Caki2 (cell line): ENCODE data around the gene PTPRM. TPM values are rescaled to one million over a fixed set of nuclear protein-coding genes. Genes with fewer than 3 reads are reported as not detected.

ENCODE experiments used
- DNase-seq: peaks from one replicate; pipeline ENCODE4 v3.0.0-alpha.2; 2015; ENCODE audit warnings: low read depth
- in situ Hi-C: cut with HindIII; loops from 2 replicates; pipeline ENCODE4 v1.10.0; 2016; ENCODE audit warnings: low sequenced_read_pairs, low pct_unique_long_range_greater_than_20kb, mixed read lengths
- total RNA-seq: library from RNA; depleted of rRNA; stranded (reverse); fragments of >200 nt; shearing (Covaris generic); gene quantifications from 2 replicates; pipeline ENCODE4 v1.2.3, GENCODE V29; 2014; ENCODE audit warnings: low replicate concordance

PTPRM gene
- total RNA-seq, 1 experiment from 2014 or later, result 29.1 TPM

- in situ Hi-C loops, result no loop called here
These were observed 190.1 kb downstream of the PTPRM start for GRCh38 chr18:7757175-7757574.

GRCh38 chr18:7758764-7759163 lies 191.6 kb downstream of the PTPRM start:
- no peak for DNase-seq
- in situ Hi-C loops, result no loop called here

More at GRCh38 chr18:7757175-7757574, 190.1 kb downstream of the PTPRM start:
- no peak for DNase-seq

- no peak for DNase-seq
- in situ Hi-C loops, result no loop called here
These were observed 194.1 kb downstream of the PTPRM start for GRCh38 chr18:7760967-7761948.

- in situ Hi-C loops, result no loop called here
These were observed 197.3 kb downstream of the PTPRM start for GRCh38 chr18:7764405-7764804.

GRCh38 chr18:7766346-7766745 lies 199.2 kb downstream of the PTPRM start:
- DNase-seq, result no peak
- in situ Hi-C loops, result no loop called here

More at GRCh38 chr18:7764405-7764804, 197.3 kb downstream of the PTPRM start:
- no peak for DNase-seq

GRCh38 chr18:7766817-7767216 lies 199.7 kb downstream of the PTPRM start:
- in situ Hi-C loops, result no loop called here

GRCh38 chr18:7770908-7771307 lies 203.8 kb downstream of the PTPRM start:
- in situ Hi-C loops, result no loop called here
- DNase-seq, result no peak

More at GRCh38 chr18:7766817-7767216, 199.7 kb downstream of the PTPRM start:
- no peak for DNase-seq

GRCh38 chr18:7772510-7772888 lies 205.4 kb downstream of the PTPRM start:
- in situ Hi-C loops, result no loop called here
- no peak for DNase-seq

- in situ Hi-C loops, result no loop called here
- DNase-seq, result no peak
These were observed 205.8 kb downstream of the PTPRM start for GRCh38 chr18:7772951-7773350.

- DNase-seq, result no peak
- in situ Hi-C loops, result no loop called here
These were observed 208.0 kb downstream of the PTPRM start for GRCh38 chr18:7775128-7775527.

- DNase-seq, result no peak
- in situ Hi-C loops, result no loop called here
These were observed 208.7 kb downstream of the PTPRM start for GRCh38 chr18:7775843-7776242.

- no peak for DNase-seq
- in situ Hi-C loops, result no loop called here
These were observed 211.1 kb downstream of the PTPRM start for GRCh38 chr18:7778181-7778580.

- in situ Hi-C loops, result no loop called here
- DNase-seq, result no peak
These were observed 212.1 kb downstream of the PTPRM start for GRCh38 chr18:7779211-7779610.

GRCh38 chr18:7784171-7784570 lies 217.1 kb downstream of the PTPRM start:
- in situ Hi-C loops, result no loop called here
- DNase-seq, result peak; percentile 56

GRCh38 chr18:7786569-7786968 lies 219.5 kb downstream of the PTPRM start:
- in situ Hi-C loops, result no loop called here
- no peak for DNase-seq

GRCh38 chr18:7787339-7787738 lies 220.2 kb downstream of the PTPRM start:
- no peak for DNase-seq
- in situ Hi-C loops, result no loop called here

GRCh38 chr18:7789856-7790552 lies 222.9 kb downstream of the PTPRM start:
- in situ Hi-C loops, result no loop called here
- peak; percentile 34 for DNase-seq

- in situ Hi-C loops, result no loop called here
- DNase-seq, result no peak
These were observed 226.0 kb downstream of the PTPRM start for GRCh38 chr18:7793100-7793499.

- in situ Hi-C loops, result no loop called here
- DNase-seq, result no peak
These were observed 236.9 kb downstream of the PTPRM start for GRCh38 chr18:7803956-7804469.
